NOMO-1 treated with dmso at 0.1 percent for 144 hours (cell line): ENCODE measurements around the gene SKA1.
"Not testable (repeated sequence)": the region's sequence is repeated elsewhere in the genome, so short reads cannot be mapped to it uniquely, and the experiment has no call there.

Source experiments
- DNase-seq: peaks from one replicate; lab custom pipeline; 2025; ENCODE audit not compliant: unreplicated experiment; lab: John Stamatoyannopoulos, UW

Gene SKA1

GRCh38 chr18:50393802-50394201, 19.0 kb downstream of the SKA1 start:
- DNase-seq, result no peak

GRCh38 chr18:50395093-50395492, 20.2 kb downstream of the SKA1 start:
- no peak for DNase-seq

GRCh38 chr18:50396005-50396660, 21.3 kb downstream of the SKA1 start:
- DNase-seq, result no peak

- no peak for DNase-seq
Observed at GRCh38 chr18:50397023-50397422, 22.2 kb downstream of the SKA1 start.

GRCh38 chr18:50398099-50398498, 23.3 kb downstream of the SKA1 start:
- DNase-seq, result no peak

- no peak for DNase-seq
Observed at GRCh38 chr18:50398947-50399346, 24.1 kb downstream of the SKA1 start.

- DNase-seq, result no peak
Observed at GRCh38 chr18:50399582-50399981, 24.7 kb downstream of the SKA1 start.

GRCh38 chr18:50400438-50400837, 25.6 kb downstream of the SKA1 start:
- DNase-seq, result not testable (repeated sequence)

GRCh38 chr18:50401295-50401694, 26.4 kb downstream of the SKA1 start:
- no peak for DNase-seq

- DNase-seq, result no peak
Observed at GRCh38 chr18:50401888-50402287, 27.0 kb downstream of the SKA1 start.

- DNase-seq, result not testable (repeated sequence)
Observed at GRCh38 chr18:50404752-50405581, 30.1 kb downstream of the SKA1 start.

GRCh38 chr18:50405582-50406271, 30.9 kb downstream of the SKA1 start:
- no peak for DNase-seq

- DNase-seq, result no peak
Observed at GRCh38 chr18:50409236-50409635, 34.4 kb downstream of the SKA1 start.

GRCh38 chr18:50410008-50410407, 35.2 kb downstream of the SKA1 start:
- DNase-seq, result no peak

GRCh38 chr18:50410894-50411293, 36.0 kb downstream of the SKA1 start:
- no peak for DNase-seq

- not testable (repeated sequence) for DNase-seq
Observed at GRCh38 chr18:50416832-50417231, 42.0 kb downstream of the SKA1 start.

- not testable (repeated sequence) for DNase-seq
Observed at GRCh38 chr18:50417705-50418104, 42.9 kb downstream of the SKA1 start.

GRCh38 chr18:50418650-50419049, 43.8 kb downstream of the SKA1 start:
- no peak for DNase-seq

- DNase-seq, result no peak
Observed at GRCh38 chr18:50422286-50422898, 47.5 kb downstream of the SKA1 start.

- peak; percentile 8 for DNase-seq
Observed at GRCh38 chr18:50424877-50425690, 50.2 kb downstream of the SKA1 start.

GRCh38 chr18:50427896-50428295, 53.0 kb downstream of the SKA1 start:
- no peak for DNase-seq
